Astrocyte (in vitro differentiated cells and primary cell): ENCODE results near the gene TULP4. TPM values are rescaled to one million over a fixed set of nuclear protein-coding genes. Genes with fewer than 3 reads are reported as not detected.

Experiments
- DNase-seq: peaks from one replicate; pipeline ENCODE4 v3.0.0-alpha.2; 2010; ENCODE audit warnings: low read depth
- FAIRE-seq: peaks from 2 replicates; lab custom pipeline; 2011; peaks lifted over from hg19 to GRCh38; lab: Jason Lieb, UNC
- H2AFZ ChIP-seq: 2 replicates; pipeline ENCODE4 v1.6.0; 2012; ENCODE audit warnings: low read depth, low read length, inconsistent platforms
- H3K27ac ChIP-seq: 2 replicates; pipeline ENCODE4 v1.5.1; 2011; ENCODE audit warnings: low read depth, low read length, inconsistent platforms
- H3K27me3 ChIP-seq: 2 replicates; pipeline ENCODE4 v1.6.0; 2011; ENCODE audit warnings: low read length, inconsistent platforms; ENCODE audit not compliant: insufficient read depth
- H3K36me3 ChIP-seq: 2 replicates; pipeline ENCODE4 v1.5.1; 2011; ENCODE audit warnings: low read length, inconsistent platforms; ENCODE audit not compliant: insufficient read depth
- H3K4me1 ChIP-seq: 2 replicates; pipeline ENCODE4 v1.5.1; 2011; ENCODE audit warnings: low read length, inconsistent platforms; ENCODE audit not compliant: insufficient read depth
- H3K4me2 ChIP-seq: 2 replicates; pipeline ENCODE4 v1.6.0; 2012; ENCODE audit warnings: low read length, inconsistent platforms
- H3K4me3 ChIP-seq: 2 replicates; pipeline ENCODE4 v1.5.1; 2011; ENCODE audit warnings: low read depth, mild to moderate bottlenecking, low read length, inconsistent platforms; ENCODE audit not compliant: insufficient read depth
- H3K79me2 ChIP-seq: 2 replicates; pipeline ENCODE4 v1.6.0; 2012; ENCODE audit warnings: mild to moderate bottlenecking, low read length, inconsistent platforms; ENCODE audit not compliant: insufficient read depth
- H3K9ac ChIP-seq: 2 replicates; pipeline ENCODE4 v1.6.0; 2012; ENCODE audit warnings: mild to moderate bottlenecking, low read length, inconsistent platforms
- H3K9me3 ChIP-seq: 2 replicates; pipeline ENCODE4 v1.5.1; 2012; ENCODE audit warnings: low read depth, mild to moderate bottlenecking, low read length, inconsistent platforms; ENCODE audit not compliant: insufficient read depth
- H4K20me1 ChIP-seq: 2 replicates; pipeline ENCODE4 v1.6.0; 2012; ENCODE audit warnings: low read length, inconsistent platforms; ENCODE audit not compliant: insufficient read depth
- H3K27ac Mint-ChIP-seq: one replicate; pipeline ENCODE4 v1.8.0; 2021; ENCODE audit warnings: mild to moderate bottlenecking, mixed read lengths; ENCODE audit not compliant: unreplicated experiment
- H3K27me3 Mint-ChIP-seq: one replicate; pipeline ENCODE4 v1.8.0; 2021; ENCODE audit warnings: low read depth, mixed read lengths; ENCODE audit not compliant: unreplicated experiment
- H3K36me3 Mint-ChIP-seq: one replicate; pipeline ENCODE4 v1.8.0; 2021; ENCODE audit warnings: low read depth, mixed read lengths; ENCODE audit not compliant: unreplicated experiment
- H3K4me1 Mint-ChIP-seq: one replicate; pipeline ENCODE4 v1.8.0; 2021; ENCODE audit warnings: low read depth, mixed read lengths; ENCODE audit not compliant: unreplicated experiment
- H3K4me3 Mint-ChIP-seq: one replicate; pipeline ENCODE4 v1.8.0; 2021; ENCODE audit warnings: mild to moderate bottlenecking, moderate library complexity, mixed read lengths; ENCODE audit not compliant: unreplicated experiment
- H3K9me3 Mint-ChIP-seq: one replicate; pipeline ENCODE4 v1.8.0; 2021; ENCODE audit warnings: mild to moderate bottlenecking, mixed read lengths; ENCODE audit not compliant: unreplicated experiment
- CTCF ChIP-seq: IDR thresholded peaks from 2 replicates; pipeline ENCODE4 v1.5.1; 2011; ENCODE audit warnings: low read depth, mild to moderate bottlenecking, inconsistent platforms, low read length, moderate library complexity; ENCODE audit not compliant: insufficient read depth
- EZH2 ChIP-seq: IDR thresholded peaks from 2 replicates; pipeline ENCODE4 v1.6.1; 2012; ENCODE audit warnings: mild to moderate bottlenecking, low read length, inconsistent platforms; ENCODE audit not compliant: insufficient read depth
- total RNA-seq: library from RNA; stranded (reverse); gene quantifications from 2 replicates; pipeline ENCODE4 v1.2.1, GENCODE V29; 2021

TULP4 gene
- total RNA-seq, 1 donor from 2014 or later = 91.2 TPM

GRCh38 chr6:158333094-158333493, 20.8 kb downstream of the TULP4 start:
- peaks cover 11% of the 10 kb centered on the region for H3K36me3 Mint-ChIP-seq
- H3K4me2 ChIP-seq = no peak overlapping the region
- no peak for FAIRE-seq
- H3K9ac ChIP-seq = no peak overlapping the region
- no peaks in the 10 kb centered on the region for H3K4me1 ChIP-seq
- DNase-seq = no peak
- no peak overlapping the region for H3K27ac ChIP-seq
- H3K27me3 ChIP-seq = no peaks in the 10 kb centered on the region
- no peaks in the 10 kb centered on the region for H3K27me3 Mint-ChIP-seq
- peaks cover 35% of the 10 kb centered on the region for H3K79me2 ChIP-seq
- H3K27ac Mint-ChIP-seq = no peak overlapping the region
- peaks cover 29% of the 10 kb centered on the region for H4K20me1 ChIP-seq
- no peaks in the 10 kb centered on the region for H3K36me3 ChIP-seq
- H3K4me3 ChIP-seq = no peak overlapping the region
- no peak overlapping the region for H3K4me3 Mint-ChIP-seq
- no peak overlapping the region for H2AFZ ChIP-seq
- H3K9me3 ChIP-seq = peaks cover 3% of the 10 kb centered on the region
- peaks cover 3% of the 10 kb centered on the region for H3K4me1 Mint-ChIP-seq
- H3K9me3 Mint-ChIP-seq = peaks cover 2% of the 10 kb centered on the region
- TF ChIP-seq EZH2 (no peak), CTCF (no peak)

GRCh38 chr6:158334534-158334933, 22.3 kb downstream of the TULP4 start:
- no peak overlapping the region for H3K4me3 ChIP-seq
- Mint-ChIP-seq H3K36me3 (peaks cover 20% of the 10 kb centered on the region), H3K4me1 (peaks cover 5% of the 10 kb centered on the region), H3K27me3 (no peaks in the 10 kb centered on the region), H3K27ac (no peak overlapping the region), H3K9me3 (peaks cover 6% of the 10 kb centered on the region), H3K4me3 (no peak overlapping the region)
- no peak overlapping the region for H3K9ac ChIP-seq
- peaks cover 25% of the 10 kb centered on the region for H3K79me2 ChIP-seq
- H3K36me3 ChIP-seq = no peaks in the 10 kb centered on the region
- H3K27me3 ChIP-seq = no peaks in the 10 kb centered on the region
- H3K4me2 ChIP-seq = no peak overlapping the region
- peaks cover 25% of the 10 kb centered on the region for H4K20me1 ChIP-seq
- no peak overlapping the region for H2AFZ ChIP-seq
- TF ChIP-seq EZH2 = no peak
- TF ChIP-seq CTCF = no peak
- H3K9me3 ChIP-seq = peaks cover 3% of the 10 kb centered on the region
- H3K4me1 ChIP-seq = no peaks in the 10 kb centered on the region
- FAIRE-seq (no peak), DNase-seq (no peak)
- H3K27ac ChIP-seq = no peak overlapping the region

DNA sequence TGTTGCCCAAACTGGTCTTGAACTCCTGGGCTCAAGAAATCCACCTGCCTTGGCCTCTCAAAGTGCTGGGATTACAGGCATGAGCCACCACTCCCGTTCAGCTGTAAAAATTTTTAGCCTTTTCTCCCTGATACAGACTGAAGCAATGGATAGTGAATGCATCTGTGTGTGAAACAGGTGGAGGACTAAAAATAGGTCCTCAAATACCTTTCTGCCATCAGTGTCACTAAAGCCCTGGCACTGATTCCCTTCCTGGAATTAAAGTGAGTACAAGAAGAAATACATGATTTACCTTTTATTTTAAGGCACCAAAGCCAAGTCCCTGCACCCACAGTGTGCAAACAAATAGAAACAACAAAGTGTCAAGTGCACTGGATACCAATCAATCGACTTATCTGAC, 25.1 kb downstream of the TULP4 start:
- Histone ChIP-seq H2AFZ (no peak overlapping the region), H3K9ac (no peak overlapping the region), H3K4me3 (no peak overlapping the region), H4K20me1 (peaks cover 20% of the 10 kb centered on the region), H3K36me3 (no peaks in the 10 kb centered on the region), H3K9me3 (peaks cover 3% of the 10 kb centered on the region), H3K4me2 (no peak overlapping the region), H3K27me3 (no peaks in the 10 kb centered on the region), H3K27ac (no peak overlapping the region), H3K4me1 (no peaks in the 10 kb centered on the region), H3K79me2 (peaks cover 20% of the 10 kb centered on the region)
- Mint-ChIP-seq H3K4me1 (peaks cover 5% of the 10 kb centered on the region), H3K27me3 (no peaks in the 10 kb centered on the region), H3K36me3 (peaks cover 28% of the 10 kb centered on the region), H3K9me3 (peaks cover 9% of the 10 kb centered on the region), H3K4me3 (no peak overlapping the region), H3K27ac (no peak overlapping the region)
- no peak for TF ChIP-seq EZH2
- no peak for TF ChIP-seq CTCF
- FAIRE-seq (no peak), DNase-seq (no peak)
